SK-N-SH (cell line): Measurements from ENCODE around the gene ENOX1. TPM values are rescaled to one million over a fixed set of nuclear protein-coding genes. Genes with fewer than 3 reads are reported as not detected.

ENCODE experiments used
- CTCF ChIA-PET: fragments of 300-600, 350-600 bp; formaldehyde crosslinking; extraction: SDS; loops from one replicate; lab custom pipeline; 2021; lab: Yijun Ruan, JAX
- POLR2A ChIA-PET: fragments of 350-600 bp; sonication (Branson Sonifier 250); formaldehyde crosslinking; extraction: SDS; loops from one replicate; lab custom pipeline; 2020; ENCODE audit warnings: antibody characterized with exemption, inconsistent platforms; lab: Yijun Ruan, JAX
- DNase-seq: peaks from one replicate; pipeline ENCODE4 v3.0.0; 2012
- H2AFZ ChIP-seq: fragments of 200-600 bp; sonication (generic); 2 replicates; pipeline ENCODE4 v1.8.1; 2016; ENCODE audit warnings: antibody characterized with exemption, mild to moderate bottlenecking, low read depth
- H3F3A ChIP-seq: fragments of 200-600 bp; sonication (generic); replicated peaks from 2 replicates; pipeline ENCODE3; 2016; ENCODE audit warnings: antibody characterized with exemption, mild to moderate bottlenecking; ENCODE audit not compliant: insufficient read depth
- H3K27ac ChIP-seq, 2 experiments: fragments of 200-500 bp in 1 of 2; fragments of 200-600 bp in 1 of 2; sonication (Bioruptor generic) in 1 of 2; sonication (generic), shearing (Covaris generic) in 1 of 2; 2 replicates each; pipeline versions ENCODE4 v1.5.1 to v1.6.1; 2014 to 2016; ENCODE audit warnings: low read depth in 2 of 2, inconsistent platforms in 1 of 2, low read length in 1 of 2, mild to moderate bottlenecking in 1 of 2, mixed read lengths in 1 of 2
- H3K27me3 ChIP-seq: fragments of 200-600 bp; sonication (generic), shearing (Covaris generic); 2 replicates; pipeline ENCODE4 v1.6.1; 2016; ENCODE audit warnings: mixed run types; ENCODE audit not compliant: insufficient read depth
- H3K36me3 ChIP-seq, 2 experiments: fragments of 200-500 bp in 1 of 2; fragments of 200-600 bp in 1 of 2; sonication (Bioruptor generic) in 1 of 2; sonication (generic) in 1 of 2; replicated peaks in 1 of 2; 2 replicates each; pipeline versions ENCODE3 to v1.5.1; 2014 to 2016; ENCODE audit warnings: low read length in 1 of 2, mild to moderate bottlenecking in 1 of 2; ENCODE audit not compliant: insufficient read depth in 2 of 2, control insufficient read depth in 1 of 2
- H3K4me1 ChIP-seq, 2 experiments: fragments of 200-500 bp in 1 of 2; fragments of 200-600 bp in 1 of 2; sonication (Bioruptor generic) in 1 of 2; sonication (generic), shearing (Covaris generic) in 1 of 2; 2 replicates each; pipeline versions ENCODE4 v1.5.1 to v1.6.1; 2014 to 2016; ENCODE audit warnings: low read depth in 1 of 2, low read length in 1 of 2, mixed run types in 1 of 2; ENCODE audit not compliant: insufficient read depth in 2 of 2, control insufficient read depth in 1 of 2
- H3K4me2 ChIP-seq: fragments of 200-600 bp; sonication (generic), shearing (Covaris generic); 2 replicates; pipeline ENCODE4 v1.6.1; 2017; ENCODE audit warnings: mixed run types
- H3K4me3 ChIP-seq, 2 experiments: fragments of 200-500 bp in 1 of 2; fragments of 200-600 bp in 1 of 2; sonication (Bioruptor generic) in 1 of 2; sonication (generic), shearing (Covaris generic) in 1 of 2; 2 replicates each; pipeline versions ENCODE4 v1.5.1 to v1.8.1; 2014 to 2016; ENCODE audit warnings: low read depth in 2 of 2, inconsistent platforms in 1 of 2, low read length in 1 of 2, mild to moderate bottlenecking in 1 of 2, mixed read lengths in 1 of 2, moderate library complexity in 1 of 2
- H3K79me2 ChIP-seq: fragments of 200-600 bp; sonication (generic); 2 replicates; pipeline ENCODE4 v1.8.1; 2017; ENCODE audit warnings: mild to moderate bottlenecking; ENCODE audit not compliant: insufficient read depth
- H3K9ac ChIP-seq: fragments of 200-600 bp; sonication (generic); 2 replicates; pipeline ENCODE4 v1.6.1; 2017; ENCODE audit warnings: mixed run types
- H3K9me2 ChIP-seq: fragments of 200-600 bp; sonication (generic); 2 replicates; pipeline ENCODE4 v1.6.1; 2017; ENCODE audit warnings: mixed run types
- H3K9me3 ChIP-seq: fragments of 200-600 bp; sonication (generic); 2 replicates; pipeline ENCODE4 v1.6.1; 2017; ENCODE audit warnings: mixed run types, mild to moderate bottlenecking, moderate library complexity
- H4K20me1 ChIP-seq: fragments of 200-600 bp; sonication (generic); 2 replicates; pipeline ENCODE4 v1.6.1; 2017; ENCODE audit warnings: mild to moderate bottlenecking, mixed run types; ENCODE audit not compliant: insufficient read depth
- CHD2 ChIP-seq: fragments of 150-350 bp; IDR thresholded peaks from 2 replicates; pipeline ENCODE4 v1.6.1; 2018; ENCODE audit warnings: low read length; ENCODE audit not compliant: partially characterized antibody
- CTCF ChIP-seq: fragments of 200-600 bp; sonication (generic); IDR thresholded peaks from 2 replicates; pipeline ENCODE4 v1.6.1; 2017; ENCODE audit warnings: antibody characterized with exemption, mild to moderate bottlenecking, moderate library complexity
- FOSL2 ChIP-seq: IDR thresholded peaks from 2 replicates; pipeline ENCODE4 v1.4.0; 2012; ENCODE audit warnings: low read depth, mild to moderate bottlenecking, moderate library complexity, borderline replicate concordance
- FOXJ3 ChIP-seq: sonication (generic); formaldehyde crosslinking; IDR thresholded peaks from 2 replicates; pipeline ENCODE4 v1.5.1; 2020; ENCODE audit warnings: mild to moderate bottlenecking, missing genetic modification reagents
- GABPA ChIP-seq: IDR thresholded peaks from 2 replicates; pipeline ENCODE4 v1.4.0; 2012; ENCODE audit warnings: low read depth, mild to moderate bottlenecking
- GATA2 ChIP-seq: sonication (generic); formaldehyde crosslinking; IDR thresholded peaks from 2 replicates; pipeline ENCODE4 v1.5.0; 2020; ENCODE audit warnings: mild to moderate bottlenecking, missing genetic modification reagents
- IRF3 ChIP-seq: fragments of 150-350 bp; IDR thresholded peaks from 2 replicates; pipeline ENCODE4 v1.6.1; 2016; ENCODE audit warnings: mild to moderate bottlenecking, low read depth, low read length
- JUND ChIP-seq: IDR thresholded peaks from 2 replicates; pipeline ENCODE4 v1.4.0; 2012
- MXI1 ChIP-seq: IDR thresholded peaks from 2 replicates; pipeline ENCODE4 v1.6.1; 2012; ENCODE audit warnings: mild to moderate bottlenecking, low read depth, low read length, improper control_type of control experiment
- NRF1 ChIP-seq: IDR thresholded peaks from 2 replicates; pipeline ENCODE4 v1.6.1; 2012; ENCODE audit warnings: low read depth, mild to moderate bottlenecking, low read length
- PBX3 ChIP-seq: IDR thresholded peaks from 2 replicates; pipeline ENCODE4; 2012
- SIN3A ChIP-seq: IDR thresholded peaks from 2 replicates; pipeline ENCODE4 v1.6.1; 2012; ENCODE audit warnings: low read depth, mild to moderate bottlenecking, low read length, moderate library complexity, borderline replicate concordance
- TCF12 ChIP-seq: IDR thresholded peaks from 2 replicates; pipeline ENCODE4 v1.4.0; 2012
- YY1 ChIP-seq: IDR thresholded peaks from 2 replicates; pipeline ENCODE4 v1.4.0; 2012; ENCODE audit warnings: low read depth, mild to moderate bottlenecking
- ZBTB33 ChIP-seq: IDR thresholded peaks from 2 replicates; pipeline ENCODE4 v1.4.0; 2012; ENCODE audit warnings: low read depth, borderline replicate concordance
- WGBS: methylation state at CpG from one replicate; pipeline ENCODE4 v1.1.6; 2017; ENCODE audit warnings: low lambda C conversion rate; 5-methylcytosine and 5-hydroxymethylcytosine counted together
- polyA plus RNA-seq, 3 experiments: library from polyadenylated mRNA; depleted of rRNA; stranded (reverse); fragments of >200 nt; gene quantifications; 2 replicates each; pipeline ENCODE4 v1.2.3, GENCODE V29; 2012

ENOX1 gene
- polyA plus RNA-seq, 1 of the 3 experiments (the other 2 are of a cell fraction), result 5.8 TPM

GRCh38 chr13:43414111-43414510, 372.7 kb downstream of the ENOX1 start:
- no peaks in the 10 kb centered on the region for H3K27me3 ChIP-seq
- H3K79me2 ChIP-seq, result no peaks in the 10 kb centered on the region
- POLR2A ChIA-PET, result no interaction called here
- H3K9me3 ChIP-seq, result no peaks in the 10 kb centered on the region
- no peak for DNase-seq
- H3K4me2 ChIP-seq, result no peak overlapping the region
- H4K20me1 ChIP-seq, result no peaks in the 10 kb centered on the region
- H3K9me2 ChIP-seq, result no peaks in the 10 kb centered on the region
- no peak overlapping the region for H3K27ac ChIP-seq
- H3F3A ChIP-seq, result peaks cover under 1% of the 10 kb centered on the region
- TF ChIP-seq IRF3 (no peak), YY1 (no peak), ZBTB33 (no peak), FOSL2 (0 out of 2 replicates have a peak, but pooled peaks have one; percentile 5), JUND (no peak), SIN3A (no peak), MXI1 (no peak), PBX3 (0 out of 2 replicates have a peak, but pooled peaks have one; percentile 3), GATA2 (no peak), TCF12 (no peak)
- no peak overlapping the region for H2AFZ ChIP-seq
- H3K4me3 ChIP-seq, result no peak overlapping the region
- CTCF ChIA-PET, result no interaction called here
- H3K9ac ChIP-seq, result no peak overlapping the region
- no peaks in the 10 kb centered on the region for H3K4me1 ChIP-seq
- no peaks in the 10 kb centered on the region for H3K36me3 ChIP-seq

GRCh38 chr13:43411741-43412140, 375.0 kb downstream of the ENOX1 start:
- no peak overlapping the region for H3K4me2 ChIP-seq
- ChIA-PET POLR2A (no interaction called here), CTCF (no interaction called here)
- no peaks in the 10 kb centered on the region for H4K20me1 ChIP-seq
- H3K9me2 ChIP-seq, result no peaks in the 10 kb centered on the region
- 90% methylated on average over 9 of the region's 9 CpGs for WGBS
- H3K79me2 ChIP-seq, result no peaks in the 10 kb centered on the region
- no peak for TF ChIP-seq TCF12
- TF ChIP-seq CTCF, result no peak
- TF ChIP-seq FOXJ3 (CRISPR knock-in tag), result no peak
- TF ChIP-seq PBX3, result no peak
- no peak for TF ChIP-seq GABPA
- TF ChIP-seq CHD2, result no peak
- no peak for TF ChIP-seq NRF1
- no peaks in the 10 kb centered on the region for H3K36me3 ChIP-seq
- H3K9ac ChIP-seq, result no peak overlapping the region
- no peaks in the 10 kb centered on the region for H3K4me1 ChIP-seq
- H3K27me3 ChIP-seq, result no peaks in the 10 kb centered on the region
- H3F3A ChIP-seq, result peaks cover 3% of the 10 kb centered on the region
- no peak overlapping the region for H2AFZ ChIP-seq
- H3K4me3 ChIP-seq, result no peak overlapping the region
- no peak overlapping the region for H3K27ac ChIP-seq
- no peaks in the 10 kb centered on the region for H3K9me3 ChIP-seq
- no peak for DNase-seq
